IMR-90 (cell line): ENCODE results near the gene TNS1.

Experiments used
- BHLHE40 ChIP-seq: fragments of 150-350 bp; IDR thresholded peaks from 2 replicates; pipeline ENCODE4 v1.6.1; 2016; ENCODE audit warnings: mild to moderate bottlenecking, low read depth, low read length
- CEBPB ChIP-seq: IDR thresholded peaks from 2 replicates; pipeline ENCODE4 v1.6.1; 2012; ENCODE audit warnings: low read depth, low read length, improper control_type of control experiment
- CHD1 ChIP-seq: IDR thresholded peaks from 2 replicates; pipeline ENCODE4 v1.6.1; 2012; ENCODE audit warnings: low read depth, low read length, improper control_type of control experiment
- CTCF ChIP-seq: conservative IDR thresholded peaks from 2 replicates; pipeline ENCODE4 v1.5.1; 2012; ENCODE audit warnings: mild to moderate bottlenecking, low read depth, low read length, improper control_type of control experiment
- MAFK ChIP-seq: IDR thresholded peaks from 2 replicates; pipeline ENCODE4 v1.6.1; 2012; ENCODE audit warnings: low read depth, low read length, improper control_type of control experiment
- MAZ ChIP-seq: IDR thresholded peaks from 2 replicates; pipeline ENCODE4 v1.6.1; 2012; ENCODE audit warnings: low read depth, mild to moderate bottlenecking, low read length, improper control_type of control experiment, moderate library complexity, borderline replicate concordance
- MXI1 ChIP-seq: IDR thresholded peaks from 2 replicates; pipeline ENCODE4 v1.6.1; 2012; ENCODE audit warnings: low read depth, mild to moderate bottlenecking, low read length, moderate library complexity, borderline replicate concordance
- POLR2A ChIP-seq: IDR thresholded peaks from 2 replicates; pipeline ENCODE4 v1.6.1; 2012; ENCODE audit warnings: mild to moderate bottlenecking, low read depth, low read length
- RAD21 ChIP-seq: IDR thresholded peaks from 2 replicates; pipeline ENCODE4 v1.6.1; 2012; ENCODE audit warnings: low read length, improper control_type of control experiment
- RFX5 ChIP-seq: IDR thresholded peaks from 2 replicates; pipeline ENCODE4 v1.8.0; 2012; ENCODE audit warnings: low read depth, mild to moderate bottlenecking, low read length, moderate library complexity
- SMC3 ChIP-seq: fragments of 150-350 bp; IDR thresholded peaks from 2 replicates; pipeline ENCODE4 v1.6.1; 2016; ENCODE audit warnings: low read depth, mild to moderate bottlenecking, antibody characterized with exemption, low read length, moderate library complexity
- TF ChIP-seq, protein P1 (sequence below): fragments of 150-350 bp; IDR thresholded peaks from 2 replicates; pipeline ENCODE4 v1.6.1; 2017; ENCODE audit warnings: mild to moderate bottlenecking, antibody characterized with exemption, low read length, low read depth

- TF ChIP-seq RFX5 (no peak), CTCF (no peak), POLR2A (no peak), CHD1 (no peak), SMC3 (no peak), MXI1 (no peak), CEBPB (no peak), BHLHE40 (no peak), MAFK (no peak), RAD21 (no peak), MAZ (no peak)
- TF ChIP-seq, protein P1, sequence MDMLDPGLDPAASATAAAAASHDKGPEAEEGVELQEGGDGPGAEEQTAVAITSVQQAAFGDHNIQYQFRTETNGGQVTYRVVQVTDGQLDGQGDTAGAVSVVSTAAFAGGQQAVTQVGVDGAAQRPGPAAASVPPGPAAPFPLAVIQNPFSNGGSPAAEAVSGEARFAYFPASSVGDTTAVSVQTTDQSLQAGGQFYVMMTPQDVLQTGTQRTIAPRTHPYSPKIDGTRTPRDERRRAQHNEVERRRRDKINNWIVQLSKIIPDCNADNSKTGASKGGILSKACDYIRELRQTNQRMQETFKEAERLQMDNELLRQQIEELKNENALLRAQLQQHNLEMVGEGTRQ = no peak
Measured at GRCh38 chr2:218051903-218052302, 49.1 kb upstream of the TNS1 start.
